Activated T-helper 1 cell treated with anti-CD3 and anti-CD28 coated beads, Interleukin-12 subunit alpha, Interleukin-12 subunit beta, Interleukin-2, Interleukin-4 antibody, amounts not matched to agents 30 ng/mL and 10 ng/mL and 1 ng/mL, durations not matched to agents 14 hours and 24 hours and 36 hours (primary cell): ENCODE data around the gene ANK3. TPM values are rescaled to one million over a fixed set of nuclear protein-coding genes. Genes with fewer than 3 reads are reported as not detected.

ENCODE experiments used
- DNase-seq: peaks from one replicate; pipeline ENCODE4 v3.0.0; 2021; ENCODE audit warnings: low spot score
- H3K27ac Mint-ChIP-seq: one replicate; pipeline ENCODE4 v1.8.0; 2021; ENCODE audit warnings: mild to moderate bottlenecking, mixed read lengths
- H3K27me3 Mint-ChIP-seq: one replicate; pipeline ENCODE4 v1.8.0; 2022; ENCODE audit warnings: mild to moderate bottlenecking, moderate library complexity, mixed read lengths; ENCODE audit not compliant: insufficient read depth
- H3K36me3 Mint-ChIP-seq: one replicate; pipeline ENCODE4 v1.8.0; 2021; ENCODE audit warnings: low read depth, mixed read lengths
- H3K4me1 Mint-ChIP-seq: one replicate; pipeline ENCODE4 v1.8.0; 2021; ENCODE audit warnings: low read depth, mixed read lengths
- H3K4me3 Mint-ChIP-seq: one replicate; pipeline ENCODE4 v1.8.0; 2021; ENCODE audit warnings: mild to moderate bottlenecking, moderate library complexity, mixed read lengths
- H3K9me3 Mint-ChIP-seq: one replicate; pipeline ENCODE4 v1.8.0; 2021; ENCODE audit warnings: mixed read lengths
- intact Hi-C: fragments of 100-400 bp; cut with micrococcal nuclease; formaldehyde crosslinking; loops from one replicate; pipeline ENCODE4 v1.15.1; 2024
- total RNA-seq: library from RNA; stranded (reverse); gene quantifications from 2 replicates; pipeline ENCODE4 v1.2.3, GENCODE V29; 2022

The ANK3 gene
- total RNA-seq, 1 donor from 2014 or later = 26.8 TPM

- intact Hi-C loops = no loop called here
- no peak for DNase-seq
- H3K36me3 Mint-ChIP-seq = peaks cover 8% of the 10 kb centered on the region
- H3K27ac Mint-ChIP-seq = no peak overlapping the region
- H3K27me3 Mint-ChIP-seq = no peaks in the 10 kb centered on the region
- H3K4me3 Mint-ChIP-seq = no peak overlapping the region
- peaks cover 25% of the 10 kb centered on the region for H3K4me1 Mint-ChIP-seq
- H3K9me3 Mint-ChIP-seq = no peaks in the 10 kb centered on the region
Measured at GRCh38 chr10:60423920-60424319, 34.2 kb upstream of the ANK3 start.

GRCh38 chr10:60422809-60423208 lies 33.1 kb upstream of the ANK3 start:
- H3K4me1 Mint-ChIP-seq = peaks cover 14% of the 10 kb centered on the region
- intact Hi-C loops = no loop called here
- peaks cover 5% of the 10 kb centered on the region for H3K36me3 Mint-ChIP-seq
- no peak overlapping the region for H3K27ac Mint-ChIP-seq
- no peaks in the 10 kb centered on the region for H3K27me3 Mint-ChIP-seq
- DNase-seq = no peak
- no peak overlapping the region for H3K4me3 Mint-ChIP-seq
- H3K9me3 Mint-ChIP-seq = no peaks in the 10 kb centered on the region

GRCh38 chr10:60420991-60421894 lies 31.6 kb upstream of the ANK3 start:
- intact Hi-C loops = no loop called here
- no peak overlapping the region for H3K27ac Mint-ChIP-seq
- DNase-seq = no peak
- no peaks in the 10 kb centered on the region for H3K27me3 Mint-ChIP-seq
- H3K4me1 Mint-ChIP-seq = peaks cover 3% of the 10 kb centered on the region
- no peaks in the 10 kb centered on the region for H3K9me3 Mint-ChIP-seq
- H3K36me3 Mint-ChIP-seq = peaks cover 3% of the 10 kb centered on the region
- H3K4me3 Mint-ChIP-seq = no peak overlapping the region

- DNase-seq = no peak
- Mint-ChIP-seq H3K36me3 (no peaks in the 10 kb centered on the region), H3K9me3 (no peaks in the 10 kb centered on the region), H3K4me1 (peaks cover 3% of the 10 kb centered on the region), H3K4me3 (no peak overlapping the region), H3K27ac (no peak overlapping the region), H3K27me3 (no peaks in the 10 kb centered on the region)
- intact Hi-C loops = no loop called here
Measured at GRCh38 chr10:60419249-60419648, 29.6 kb upstream of the ANK3 start.

GRCh38 chr10:60417901-60418300 lies 28.2 kb upstream of the ANK3 start:
- H3K9me3 Mint-ChIP-seq = no peaks in the 10 kb centered on the region
- intact Hi-C loops = no loop called here
- H3K27me3 Mint-ChIP-seq = no peaks in the 10 kb centered on the region
- no peak overlapping the region for H3K4me3 Mint-ChIP-seq
- H3K27ac Mint-ChIP-seq = no peak overlapping the region
- H3K4me1 Mint-ChIP-seq = peaks cover 6% of the 10 kb centered on the region
- no peaks in the 10 kb centered on the region for H3K36me3 Mint-ChIP-seq
- no peak for DNase-seq

GRCh38 chr10:60417024-60417423 lies 27.3 kb upstream of the ANK3 start:
- Mint-ChIP-seq H3K4me1 (peaks cover 6% of the 10 kb centered on the region), H3K36me3 (no peaks in the 10 kb centered on the region), H3K4me3 (no peak overlapping the region), H3K27ac (no peak overlapping the region), H3K9me3 (no peaks in the 10 kb centered on the region), H3K27me3 (no peaks in the 10 kb centered on the region)
- intact Hi-C loops = no loop called here
- DNase-seq = no peak

GRCh38 chr10:60414877-60415585 lies 25.4 kb upstream of the ANK3 start:
- peaks cover 6% of the 10 kb centered on the region for H3K4me1 Mint-ChIP-seq
- no peak overlapping the region for H3K27ac Mint-ChIP-seq
- H3K9me3 Mint-ChIP-seq = no peaks in the 10 kb centered on the region
- no peak for DNase-seq
- peaks cover 4% of the 10 kb centered on the region for H3K36me3 Mint-ChIP-seq
- intact Hi-C loops = no loop called here
- H3K4me3 Mint-ChIP-seq = no peak overlapping the region
- H3K27me3 Mint-ChIP-seq = no peaks in the 10 kb centered on the region

- no peaks in the 10 kb centered on the region for H3K27me3 Mint-ChIP-seq
- intact Hi-C loops = no loop called here
- DNase-seq = no peak
- H3K9me3 Mint-ChIP-seq = no peaks in the 10 kb centered on the region
- H3K36me3 Mint-ChIP-seq = peaks cover 4% of the 10 kb centered on the region
- no peak overlapping the region for H3K27ac Mint-ChIP-seq
- no peak overlapping the region for H3K4me3 Mint-ChIP-seq
- H3K4me1 Mint-ChIP-seq = peaks cover 6% of the 10 kb centered on the region
Measured at GRCh38 chr10:60414111-60414510, 24.4 kb upstream of the ANK3 start.

- intact Hi-C loops = no loop called here
- H3K36me3 Mint-ChIP-seq = peaks cover 6% of the 10 kb centered on the region
- H3K4me1 Mint-ChIP-seq = peaks cover 6% of the 10 kb centered on the region
- no peak for DNase-seq
- no peaks in the 10 kb centered on the region for H3K27me3 Mint-ChIP-seq
- H3K27ac Mint-ChIP-seq = no peak overlapping the region
- no peak overlapping the region for H3K4me3 Mint-ChIP-seq
- H3K9me3 Mint-ChIP-seq = no peaks in the 10 kb centered on the region
Measured at GRCh38 chr10:60413306-60414012, 23.8 kb upstream of the ANK3 start.

GRCh38 chr10:60410970-60411369 lies 21.3 kb upstream of the ANK3 start:
- H3K4me3 Mint-ChIP-seq = no peak overlapping the region
- H3K4me1 Mint-ChIP-seq = peaks cover 6% of the 10 kb centered on the region
- intact Hi-C loops = no loop called here
- no peak overlapping the region for H3K27ac Mint-ChIP-seq
- no peaks in the 10 kb centered on the region for H3K27me3 Mint-ChIP-seq
- H3K36me3 Mint-ChIP-seq = peaks cover 6% of the 10 kb centered on the region
- no peak for DNase-seq
- H3K9me3 Mint-ChIP-seq = no peaks in the 10 kb centered on the region

GRCh38 chr10:60409202-60409601 lies 19.5 kb upstream of the ANK3 start:
- Mint-ChIP-seq H3K27me3 (no peaks in the 10 kb centered on the region), H3K4me1 (peaks cover 3% of the 10 kb centered on the region), H3K4me3 (no peak overlapping the region), H3K36me3 (peaks cover 6% of the 10 kb centered on the region), H3K9me3 (no peaks in the 10 kb centered on the region), H3K27ac (no peak overlapping the region)
- DNase-seq = no peak
- intact Hi-C loops = no loop called here

GRCh38 chr10:60406182-60406581 lies 16.5 kb upstream of the ANK3 start:
- H3K9me3 Mint-ChIP-seq = no peaks in the 10 kb centered on the region
- no peak overlapping the region for H3K4me3 Mint-ChIP-seq
- H3K27ac Mint-ChIP-seq = no peak overlapping the region
- H3K4me1 Mint-ChIP-seq = no peaks in the 10 kb centered on the region
- no peaks in the 10 kb centered on the region for H3K27me3 Mint-ChIP-seq
- intact Hi-C loops = no loop called here
- DNase-seq = no peak
- H3K36me3 Mint-ChIP-seq = peaks cover 6% of the 10 kb centered on the region

- intact Hi-C loops = no loop called here
- Mint-ChIP-seq H3K27ac (no peak overlapping the region), H3K9me3 (no peaks in the 10 kb centered on the region), H3K27me3 (no peaks in the 10 kb centered on the region), H3K4me3 (no peak overlapping the region), H3K4me1 (no peaks in the 10 kb centered on the region), H3K36me3 (peaks cover 2% of the 10 kb centered on the region)
- no peak for DNase-seq
Measured at GRCh38 chr10:60405172-60405571, 15.5 kb upstream of the ANK3 start.
